H9 (cell line): ENCODE data around the gene SPRY2. TPM values are rescaled to one million over a fixed set of nuclear protein-coding genes. Genes with fewer than 3 reads are reported as not detected.

Experiments
- DNase-seq: peaks from one replicate; pipeline ENCODE4 v3.0.0-alpha.2; 2017
- H2AFZ ChIP-seq: one replicate; pipeline ENCODE4 v1.6.1; 2013; ENCODE audit warnings: mild to moderate bottlenecking, low read length, control low read depth, moderate library complexity
- H2AK5ac ChIP-seq: 2 replicates; pipeline ENCODE4 v1.6.1; 2013; ENCODE audit warnings: low read length, control low read depth, mixed read lengths; ENCODE audit not compliant: insufficient read length
- H2BK120ac ChIP-seq: one replicate; pipeline ENCODE4 v1.6.1; 2013; ENCODE audit warnings: low read depth, mild to moderate bottlenecking, low read length, control low read depth, inconsistent platforms; ENCODE audit not compliant: poor library complexity, severe bottlenecking
- H2BK12ac ChIP-seq: 2 replicates; pipeline ENCODE4 v1.6.1; 2013; ENCODE audit warnings: low read length, control low read depth, mixed read lengths, low read depth; ENCODE audit not compliant: insufficient read length
- H2BK15ac ChIP-seq: 2 replicates; pipeline ENCODE4 v1.6.1; 2013; ENCODE audit warnings: low read depth, low read length, control low read depth
- H2BK20ac ChIP-seq: one replicate; pipeline ENCODE4 v1.6.1; 2013; ENCODE audit warnings: low read depth, mild to moderate bottlenecking, low read length, control low read depth, inconsistent platforms; ENCODE audit not compliant: poor library complexity, severe bottlenecking
- H2BK5ac ChIP-seq: 2 replicates; pipeline ENCODE4 v1.6.1; 2013; ENCODE audit warnings: low read length, control low read depth, mixed read lengths; ENCODE audit not compliant: insufficient read length
- H3K14ac ChIP-seq: 2 replicates; pipeline ENCODE4 v1.6.1; 2013; ENCODE audit warnings: low read length, control low read depth; ENCODE audit not compliant: insufficient read depth
- H3K18ac ChIP-seq: 2 replicates; pipeline ENCODE4 v1.6.1; 2013; ENCODE audit warnings: low read depth, mild to moderate bottlenecking, mixed read lengths, low read length, control low read depth; ENCODE audit not compliant: insufficient read length
- H3K23ac ChIP-seq: 2 replicates; pipeline ENCODE4 v1.6.1; 2013; ENCODE audit warnings: low read length, control low read depth, mixed read lengths, low read depth; ENCODE audit not compliant: insufficient read length
- H3K23me2 ChIP-seq: 2 replicates; pipeline ENCODE4 v1.6.1; 2013; ENCODE audit warnings: low read depth, mild to moderate bottlenecking, mixed read lengths, low read length, control low read depth; ENCODE audit not compliant: insufficient read length, poor library complexity, severe bottlenecking
- H3K27ac ChIP-seq: 2 replicates; pipeline ENCODE4 v1.5.1; 2013; ENCODE audit warnings: low read length, control low read depth, mixed read lengths, low read depth; ENCODE audit not compliant: insufficient read length
- H3K27me3 ChIP-seq: 2 replicates; pipeline ENCODE4 v1.6.1; 2013; ENCODE audit warnings: low read length, control low read depth, inconsistent platforms; ENCODE audit not compliant: insufficient read depth
- H3K4ac ChIP-seq: 2 replicates; pipeline ENCODE4 v1.6.1; 2013; ENCODE audit warnings: low read depth, mild to moderate bottlenecking, control low read depth, inconsistent platforms, low read length, moderate library complexity
- H3K4me1 ChIP-seq: 2 replicates; pipeline ENCODE4 v1.6.1; 2013; ENCODE audit warnings: low read length, control low read depth, inconsistent platforms; ENCODE audit not compliant: insufficient read depth
- H3K4me2 ChIP-seq: 2 replicates; pipeline ENCODE4 v1.6.1; 2013; ENCODE audit warnings: low read length, control low read depth, mixed read lengths; ENCODE audit not compliant: insufficient read length, insufficient read depth
- H3K56ac ChIP-seq: 2 replicates; pipeline ENCODE4 v1.6.1; 2013; ENCODE audit warnings: low read depth, mild to moderate bottlenecking, mixed read lengths, low read length, control low read depth; ENCODE audit not compliant: insufficient read length
- H3K79me1 ChIP-seq: 2 replicates; pipeline ENCODE4 v1.6.1; 2013; ENCODE audit warnings: low read depth, mild to moderate bottlenecking, moderate library complexity, low read length, control low read depth, inconsistent platforms; ENCODE audit not compliant: insufficient read depth, poor library complexity, severe bottlenecking
- H3K79me2 ChIP-seq: 2 replicates; pipeline ENCODE4 v1.6.1; 2013; ENCODE audit warnings: low read length, control low read depth, inconsistent platforms; ENCODE audit not compliant: insufficient read depth
- H3K9ac ChIP-seq: 2 replicates; pipeline ENCODE4 v1.6.1; 2013; ENCODE audit warnings: low read length, control low read depth, mixed read lengths; ENCODE audit not compliant: insufficient read length; ENCODE audit errors: extremely low read depth
- H3K9me3 ChIP-seq: one replicate; pipeline ENCODE4 v1.6.1; 2013; ENCODE audit warnings: low read depth, low read length, inconsistent platforms; ENCODE audit not compliant: control insufficient read depth
- H3T11ph ChIP-seq: one replicate; pipeline ENCODE4 v1.6.1; 2013; ENCODE audit warnings: mild to moderate bottlenecking, low read length, control low read depth, inconsistent platforms
- H4K20me1 ChIP-seq: one replicate; pipeline ENCODE4 v1.6.1; 2013; ENCODE audit not compliant: control insufficient read depth, insufficient read length, insufficient read depth
- H4K5ac ChIP-seq: 2 replicates; pipeline ENCODE4 v1.6.1; 2013; ENCODE audit warnings: low read depth, mild to moderate bottlenecking, mixed read lengths, low read length, control low read depth; ENCODE audit not compliant: insufficient read length
- H4K8ac ChIP-seq: replicated peaks from 2 replicates; pipeline ENCODE4 v1.6.1; 2013; ENCODE audit warnings: low read length, control low read depth, mixed read lengths, low read depth; ENCODE audit not compliant: insufficient read length
- H4K91ac ChIP-seq: 2 replicates; pipeline ENCODE4 v1.6.1; 2013; ENCODE audit warnings: low read depth, mild to moderate bottlenecking, moderate library complexity, mixed read lengths, low read length, control low read depth; ENCODE audit not compliant: insufficient read length
- H3K27ac Mint-ChIP-seq, 3 experiments: 2 replicates in 2 of 3; 3 replicates in 1 of 3; pipeline ENCODE4 v1.8.0; 2020 to 2021; ENCODE audit warnings: mixed read lengths in 3 of 3, mild to moderate bottlenecking in 1 of 3, moderate library complexity in 1 of 3
- H3K27me3 Mint-ChIP-seq: 2 replicates; pipeline ENCODE4 v1.8.0; 2021; ENCODE audit warnings: low read depth, mild to moderate bottlenecking, moderate library complexity, mixed read lengths
- H3K36me3 Mint-ChIP-seq, 3 experiments: 2 replicates in 2 of 3; 3 replicates in 1 of 3; pipeline ENCODE4 v1.8.0; 2020 to 2021; ENCODE audit warnings: low read depth in 3 of 3, mixed read lengths in 3 of 3; ENCODE audit not compliant: insufficient read depth in 1 of 3
- H3K4me1 Mint-ChIP-seq, 2 experiments: 2 replicates each; pipeline ENCODE4 v1.8.0; 2020; ENCODE audit warnings: mixed read lengths in 2 of 2
- H3K4me3 Mint-ChIP-seq, 2 experiments: 2 replicates in 1 of 2; 3 replicates in 1 of 2; pipeline ENCODE4 v1.8.0; 2020 to 2021; ENCODE audit warnings: mild to moderate bottlenecking in 2 of 2, mixed read lengths in 2 of 2, moderate library complexity in 1 of 2
- H3K9me3 Mint-ChIP-seq, 2 experiments: 2 replicates in 1 of 2; 3 replicates in 1 of 2; pipeline ENCODE4 v1.8.0; 2020; ENCODE audit warnings: mild to moderate bottlenecking in 2 of 2, mixed read lengths in 2 of 2, moderate library complexity in 1 of 2
- WGBS: extraction: QIAGEN DNeasy Blood & Tissue Kit; methylation state at CpG from one replicate; pipeline ENCODE4 v1.1.7; 2013; ENCODE audit warnings: missing lambda C conversion rate, low lambda C conversion rate, mixed read lengths; ENCODE audit not compliant: insufficient read length; ENCODE audit errors: extremely low coverage; 5-methylcytosine and 5-hydroxymethylcytosine counted together
- total RNA-seq: library from RNA; stranded (reverse); gene quantifications from 2 replicates; pipeline ENCODE4 v1.2.1, GENCODE V29; 2021
- TF ChIP-seq, protein P1 (sequence below): fragments of 200-600 bp; sonication (generic); conservative IDR thresholded peaks from 3 replicates; pipeline ENCODE4 v1.8.0; 2021; ENCODE audit warnings: antibody characterized with exemption, mild to moderate bottlenecking

Gene SPRY2
- total RNA-seq, 1 experiment from 2014 or later = 56.4 TPM

DNA sequence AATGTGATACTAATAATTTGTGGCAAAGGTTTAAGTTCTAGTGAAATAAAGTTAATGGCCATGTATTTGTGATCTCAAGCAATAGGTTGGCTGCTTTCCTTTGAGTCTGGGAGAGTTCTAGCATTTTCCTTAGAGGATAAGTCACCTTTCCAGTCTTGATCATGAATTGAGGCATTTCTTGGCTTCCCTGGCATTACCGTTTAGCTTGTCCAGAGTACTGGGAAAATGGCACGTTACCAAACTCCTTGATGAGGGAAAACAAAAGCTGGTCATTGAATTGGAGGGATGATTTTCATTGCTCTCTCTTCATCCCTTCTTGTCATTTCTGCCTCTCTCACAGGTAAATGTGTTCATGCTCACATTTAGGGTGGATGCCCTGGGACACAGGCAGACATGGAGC is 34.0 kb upstream of the SPRY2 start:
- Histone ChIP-seq H2AFZ (no peak overlapping the region), H3K79me2 (no peaks in the 10 kb centered on the region), H3T11ph (no peak overlapping the region), H4K91ac (no peak overlapping the region), H2AK5ac (no peak overlapping the region), H4K20me1 (no peaks in the 10 kb centered on the region), H4K5ac (no peak overlapping the region), H3K9ac (no peak overlapping the region), H3K56ac (no peak overlapping the region), H3K4me1 (no peaks in the 10 kb centered on the region), H3K79me1 (no peaks in the 10 kb centered on the region), H2BK12ac (no peak overlapping the region), H4K8ac (no peak overlapping the region), H2BK120ac (no peak overlapping the region), H3K9me3 (no peaks in the 10 kb centered on the region), H3K27ac (no peak overlapping the region), H2BK15ac (no peak overlapping the region), H3K4ac (no peak overlapping the region), H2BK5ac (no peak overlapping the region), H3K27me3 (no peaks in the 10 kb centered on the region), H3K23ac (no peak overlapping the region), H3K14ac (no peak overlapping the region), H3K4me2 (no peak overlapping the region), H3K23me2 (no peaks in the 10 kb centered on the region), H3K18ac (no peak overlapping the region), H2BK20ac (no peak overlapping the region)
- TF ChIP-seq, protein P1, sequence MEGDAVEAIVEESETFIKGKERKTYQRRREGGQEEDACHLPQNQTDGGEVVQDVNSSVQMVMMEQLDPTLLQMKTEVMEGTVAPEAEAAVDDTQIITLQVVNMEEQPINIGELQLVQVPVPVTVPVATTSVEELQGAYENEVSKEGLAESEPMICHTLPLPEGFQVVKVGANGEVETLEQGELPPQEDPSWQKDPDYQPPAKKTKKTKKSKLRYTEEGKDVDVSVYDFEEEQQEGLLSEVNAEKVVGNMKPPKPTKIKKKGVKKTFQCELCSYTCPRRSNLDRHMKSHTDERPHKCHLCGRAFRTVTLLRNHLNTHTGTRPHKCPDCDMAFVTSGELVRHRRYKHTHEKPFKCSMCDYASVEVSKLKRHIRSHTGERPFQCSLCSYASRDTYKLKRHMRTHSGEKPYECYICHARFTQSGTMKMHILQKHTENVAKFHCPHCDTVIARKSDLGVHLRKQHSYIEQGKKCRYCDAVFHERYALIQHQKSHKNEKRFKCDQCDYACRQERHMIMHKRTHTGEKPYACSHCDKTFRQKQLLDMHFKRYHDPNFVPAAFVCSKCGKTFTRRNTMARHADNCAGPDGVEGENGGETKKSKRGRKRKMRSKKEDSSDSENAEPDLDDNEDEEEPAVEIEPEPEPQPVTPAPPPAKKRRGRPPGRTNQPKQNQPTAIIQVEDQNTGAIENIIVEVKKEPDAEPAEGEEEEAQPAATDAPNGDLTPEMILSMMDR = no peak
- no peaks in the 10 kb centered on the region for H3K4me1 Mint-ChIP-seq
- H3K27me3 Mint-ChIP-seq = no peaks in the 10 kb centered on the region
- DNase-seq = no peak
- WGBS = no CpG with 5 or more reads among the region's 2 CpGs
- no peak overlapping the region for H3K4me3 Mint-ChIP-seq
- H3K27ac Mint-ChIP-seq = 0 out of 7 replicates have a peak overlapping the region, but pooled peaks of 1 of the 3 experiments have one; percentile 18
- H3K36me3 Mint-ChIP-seq = no peaks in the 10 kb centered on the region; a peak in 1 of 7 replicates
- H3K9me3 Mint-ChIP-seq = no peaks in the 10 kb centered on the region
